22Rv1 (cell line): ENCODE results near the gene CDK14.
"Not testable (repeated sequence)": the region's sequence is repeated elsewhere in the genome, so short reads cannot be mapped to it uniquely, and the experiment has no call there.

Experiments used
- H3K27ac ChIP-seq: fragments of 450-650 bp; 2 replicates; pipeline ENCODE4 v1.5.1; 2017
- CTCF ChIP-seq: fragments of 450-650 bp; IDR thresholded peaks from 2 replicates; pipeline ENCODE4 v1.5.1; 2017; ENCODE audit warnings: mild to moderate bottlenecking
- ZFX ChIP-seq: fragments of 450-650 bp; IDR thresholded peaks from 2 replicates; pipeline ENCODE4 v1.6.1; 2017; ENCODE audit warnings: antibody characterized with exemption, borderline replicate concordance

CDK14 gene

GRCh38 chr7:90789736-90790306 is 193.7 kb downstream of the CDK14 start:
- H3K27ac ChIP-seq, result no peak overlapping the region
- TF ChIP-seq ZFX (no peak), CTCF (no peak)

GRCh38 chr7:90791596-90791995 is 195.5 kb downstream of the CDK14 start:
- H3K27ac ChIP-seq, result no peak overlapping the region
- TF ChIP-seq ZFX, result no peak
- no peak for TF ChIP-seq CTCF

- no peak overlapping the region for H3K27ac ChIP-seq
- TF ChIP-seq CTCF (no peak), ZFX (no peak)
Observed at GRCh38 chr7:90792301-90792700, 196.2 kb downstream of the CDK14 start.

- H3K27ac ChIP-seq, result not testable (repeated sequence)
Observed at GRCh38 chr7:90794234-90794633, 198.1 kb downstream of the CDK14 start.

GRCh38 chr7:90797596-90797995 is 201.5 kb downstream of the CDK14 start:
- no peak for TF ChIP-seq ZFX
- TF ChIP-seq CTCF, result no peak

GRCh38 chr7:90804370-90804769 is 208.2 kb downstream of the CDK14 start:
- H3K27ac ChIP-seq, result no peak overlapping the region
- no peak for TF ChIP-seq ZFX

More at GRCh38 chr7:90797596-90797995, 201.5 kb downstream of the CDK14 start:
- H3K27ac ChIP-seq, result no peak overlapping the region

- H3K27ac ChIP-seq, result not testable (repeated sequence)
Observed at GRCh38 chr7:90815552-90815951, 219.4 kb downstream of the CDK14 start.

- peak overlapping the region; percentile 30; the same call in 1 of the 2 replicates for H3K27ac ChIP-seq
- TF ChIP-seq CTCF, result no peak
- TF ChIP-seq ZFX, result no peak
Observed at GRCh38 chr7:90816511-90817142, 220.5 kb downstream of the CDK14 start.

- H3K27ac ChIP-seq, result peak overlapping the region; percentile 3; the same call in 1 of the 2 replicates
- no peak for TF ChIP-seq ZFX
- TF ChIP-seq CTCF, result no peak
Observed at GRCh38 chr7:90817151-90817550, 221.0 kb downstream of the CDK14 start.
